Activated CD4-positive, alpha-beta T cell treated with anti-CD3 and anti-CD28 coated beads, Interleukin-2, Interleukin-4, amounts not matched to agents 100 ng/mL and 50 ng/mL, durations not matched to agents 16 hours and 8 hours (primary cell): ENCODE results near the gene HECW1.
A peak's percentile ranks its signal among the peaks of the same experiment; 100 is the strongest.
"Not testable (repeated sequence)": the region's sequence is repeated elsewhere in the genome, so short reads cannot be mapped to it uniquely, and the experiment has no call there.

Source experiments
- DNase-seq: peaks from one replicate; pipeline ENCODE4 v3.0.0-alpha.2; 2020; ENCODE audit warnings: low spot score

HECW1 gene

DNA sequence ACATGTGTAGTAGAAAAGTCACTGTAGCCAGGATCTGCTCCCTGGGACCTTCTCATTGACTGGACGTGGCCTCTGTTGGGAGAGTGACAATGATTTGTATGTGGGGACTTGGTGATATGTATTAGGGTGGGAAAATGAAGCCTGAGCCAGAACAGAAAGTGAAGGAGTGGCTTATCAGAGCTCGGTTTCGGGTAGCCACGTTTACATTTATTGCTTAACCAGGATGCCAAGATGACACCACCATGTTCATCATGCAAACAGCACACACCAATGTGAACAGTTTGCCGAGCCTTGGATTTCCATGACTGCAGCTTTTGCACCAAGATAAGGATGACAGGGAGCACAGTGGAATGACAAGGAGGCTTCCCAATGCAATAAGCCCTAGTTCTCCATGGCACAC, 357.7 kb downstream of the HECW1 start:
- DNase-seq, result no peak

DNA sequence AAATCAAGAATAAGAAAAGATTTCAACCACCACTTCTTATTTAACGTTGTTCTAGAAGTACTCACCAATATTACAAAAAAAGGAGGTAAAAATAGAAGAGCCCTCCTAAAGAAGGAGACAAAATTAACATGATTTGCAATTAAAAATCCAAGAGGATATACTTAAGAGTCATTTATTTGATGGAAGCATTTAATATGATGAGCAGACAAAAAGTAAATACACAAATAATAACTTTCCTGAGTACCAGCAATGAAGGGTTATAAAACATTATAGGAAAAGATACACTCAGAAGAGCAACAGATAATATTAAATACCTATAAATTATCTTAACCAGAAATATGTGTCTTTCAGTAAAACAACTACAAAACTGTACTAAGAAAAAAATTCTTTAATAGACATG, 363.5 kb downstream of the HECW1 start:
- DNase-seq, result no peak

DNA sequence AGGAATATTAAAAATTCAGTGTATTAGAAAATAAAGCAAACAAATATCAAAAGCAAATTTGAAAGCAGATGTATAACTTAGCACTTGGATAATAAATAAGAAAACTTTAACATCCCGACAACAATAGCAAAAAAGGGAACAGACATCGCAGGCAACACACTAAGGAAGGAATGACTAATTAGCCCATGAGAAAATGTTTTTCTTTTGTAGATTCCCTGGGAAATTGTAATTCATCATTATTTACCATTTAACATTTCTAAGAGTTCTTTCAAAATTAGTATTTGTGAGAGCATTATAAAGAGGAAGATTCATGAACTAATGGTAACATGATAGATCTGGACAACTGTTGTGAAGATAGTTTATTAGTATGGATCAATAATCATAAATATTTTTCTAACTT, 364.4 kb downstream of the HECW1 start:
- DNase-seq, result no peak

DNA sequence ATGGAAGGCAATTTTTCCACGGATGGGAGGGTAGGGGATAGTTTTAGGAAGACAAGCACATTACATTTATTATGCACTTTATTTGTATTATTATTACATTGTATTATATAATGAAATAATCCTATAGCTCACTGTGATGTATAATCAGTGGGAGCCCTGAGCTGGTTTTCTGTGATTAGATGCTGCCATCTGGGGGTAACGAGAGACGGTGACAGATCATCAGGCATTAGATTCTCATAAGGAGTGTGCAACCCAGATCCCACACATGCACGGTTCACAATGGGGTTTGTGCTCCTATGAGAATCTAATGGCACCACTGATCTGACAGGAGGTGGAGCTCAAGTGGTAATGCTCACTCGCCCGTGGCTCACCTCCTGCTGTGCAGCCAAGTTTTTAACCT, 366.6 kb downstream of the HECW1 start:
- DNase-seq, result peak; percentile 6

DNA sequence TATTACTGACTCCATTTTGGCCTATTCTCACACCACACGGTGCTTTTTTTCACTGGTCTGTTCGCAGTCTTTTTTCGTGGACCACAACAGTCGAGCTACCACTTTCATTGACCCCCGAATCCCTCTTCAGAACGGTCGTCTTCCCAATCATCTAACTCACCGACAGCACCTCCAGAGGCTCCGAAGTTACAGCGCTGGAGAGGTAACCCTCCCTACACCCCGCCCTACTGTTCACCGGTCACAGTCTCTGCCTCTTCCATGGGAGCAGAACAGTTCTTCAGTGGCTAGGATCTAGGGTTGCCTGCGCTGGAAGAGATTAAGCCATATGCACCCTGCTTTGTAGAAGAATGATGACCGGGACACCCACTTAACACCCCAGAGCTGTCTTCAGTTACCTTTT, 367.1 kb downstream of the HECW1 start:
- no peak for DNase-seq

DNA sequence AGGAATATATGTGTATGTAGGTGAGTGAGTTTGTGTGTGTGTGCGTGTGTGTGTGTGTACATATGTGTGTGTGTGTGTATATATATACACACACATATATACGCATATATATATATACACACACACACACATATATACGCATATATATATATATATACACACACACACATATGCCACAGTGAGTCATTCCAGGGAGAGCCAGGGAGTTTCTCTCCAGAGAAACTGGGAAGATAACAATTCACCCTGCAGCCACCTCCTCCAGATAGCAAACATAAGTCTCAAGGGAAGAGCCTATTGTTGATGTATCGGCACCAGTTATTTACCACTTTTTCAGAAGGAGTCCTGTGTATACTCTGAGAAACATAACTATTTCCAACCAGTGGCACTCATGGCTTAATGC, 368.1 kb downstream of the HECW1 start:
- DNase-seq, result no peak

DNA sequence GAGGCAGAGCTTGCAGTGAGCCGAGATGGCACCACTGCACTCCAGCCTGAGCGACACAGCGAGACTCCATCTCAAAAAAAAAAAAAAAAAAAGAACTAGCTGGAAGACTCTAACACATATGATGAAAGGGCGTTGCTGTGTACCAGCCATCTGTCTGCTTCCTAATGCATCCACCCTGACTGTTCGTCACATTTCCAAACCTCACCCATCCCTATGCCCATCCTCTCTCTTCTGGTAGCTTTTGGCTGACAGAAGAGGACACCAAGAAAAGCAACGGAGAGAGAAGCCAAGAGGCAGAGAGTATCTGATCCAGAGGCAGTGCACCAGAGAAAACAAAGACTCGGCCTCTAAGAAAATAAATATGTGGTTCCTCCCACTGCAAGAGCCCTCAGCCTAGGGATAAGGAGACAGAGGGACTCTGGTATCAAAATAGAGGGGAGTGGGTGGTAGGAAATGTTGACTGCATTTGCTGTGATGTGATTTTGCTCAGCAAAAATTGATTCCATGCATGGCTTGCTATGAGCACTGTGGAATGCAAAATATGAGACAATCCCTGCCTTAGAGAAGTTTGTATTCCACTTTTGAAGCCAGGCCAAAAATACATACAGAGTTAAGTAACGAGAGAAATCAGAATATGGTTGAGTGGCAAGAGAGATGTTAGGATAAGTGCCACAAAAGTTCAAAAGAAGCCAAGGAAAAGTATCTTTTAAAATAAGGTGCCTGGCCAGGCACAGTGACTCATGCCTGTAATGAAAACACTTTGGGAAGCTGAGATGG, 369.6 kb downstream of the HECW1 start:
- DNase-seq, result no peak

DNA sequence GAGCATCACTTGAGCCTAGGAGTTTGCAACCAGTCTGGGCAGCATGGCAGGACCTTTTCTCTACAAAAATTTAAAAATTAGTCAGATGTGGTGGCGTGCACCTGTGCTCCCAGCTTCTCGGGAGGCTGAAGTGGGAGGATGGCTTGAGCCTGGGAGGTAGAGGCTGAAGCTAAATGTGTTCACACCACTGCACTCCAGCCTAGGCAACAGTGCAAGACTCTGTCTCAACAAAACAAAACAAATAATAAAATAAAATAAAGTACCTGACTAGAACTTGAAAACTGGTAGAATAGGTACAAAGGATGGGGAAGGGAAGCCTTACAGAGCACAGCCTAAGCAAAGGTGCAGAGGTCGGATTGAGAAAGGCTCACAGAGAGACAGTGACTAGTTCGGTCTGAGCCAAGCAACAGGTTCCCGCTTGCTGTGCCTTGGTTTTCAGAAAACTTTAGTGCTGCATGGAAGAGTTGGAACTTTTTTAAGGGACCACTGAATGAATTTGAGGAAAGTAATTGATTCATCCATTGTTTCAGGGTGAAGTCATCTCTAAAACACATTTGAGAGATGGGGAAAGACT, 370.3 kb downstream of the HECW1 start:
- DNase-seq, result no peak

DNA sequence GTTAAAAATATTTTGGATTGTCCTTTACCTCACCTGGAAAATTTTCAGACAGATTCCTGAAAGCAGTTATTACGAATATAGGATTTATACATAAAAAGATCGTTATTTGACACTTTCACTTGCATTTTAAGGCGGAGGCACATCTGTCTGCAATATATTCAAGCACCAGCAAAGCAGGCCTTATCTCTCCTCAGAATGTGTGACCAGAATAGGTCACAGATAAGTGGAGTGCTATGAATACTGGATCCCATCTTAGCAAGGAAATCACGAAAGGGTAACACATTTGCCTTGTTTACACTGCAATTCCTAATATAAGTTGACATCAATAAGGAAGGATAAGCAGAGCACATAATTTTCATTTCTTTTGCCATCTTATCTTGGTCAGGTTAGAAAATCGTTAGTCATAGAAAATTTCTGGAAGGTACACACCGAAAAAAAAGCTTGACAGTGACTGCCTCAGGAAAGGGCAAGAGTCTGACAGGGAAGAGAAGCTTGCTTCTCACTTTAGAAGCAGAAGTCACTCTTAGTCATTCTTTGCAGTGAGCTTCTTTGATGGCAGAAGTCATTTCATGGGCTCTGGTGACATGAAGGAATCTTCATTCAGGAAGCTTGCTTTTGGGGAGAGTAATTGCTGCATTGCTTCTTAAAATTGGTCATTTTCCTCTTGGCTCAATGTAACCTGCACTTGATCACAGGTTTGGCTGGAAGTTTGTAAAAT, 372.4 kb downstream of the HECW1 start:
- DNase-seq, result no peak

DNA sequence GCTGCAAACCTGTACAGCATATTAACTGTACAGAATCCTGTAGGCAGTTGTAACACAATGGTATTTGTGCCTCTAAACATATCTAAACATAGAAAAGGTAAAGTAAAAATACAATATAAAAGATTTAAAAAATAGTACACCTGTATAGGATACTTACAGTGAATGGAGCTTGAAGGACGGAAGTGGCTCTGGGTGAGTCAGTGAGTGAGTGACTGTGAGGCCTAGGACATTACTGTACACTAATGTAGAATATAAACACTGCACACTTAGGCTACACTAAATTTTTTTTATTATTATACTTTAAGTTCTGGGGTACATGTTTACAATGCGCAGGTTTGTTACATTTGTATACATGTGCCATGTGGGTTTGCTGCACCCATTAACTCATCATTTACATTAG, 373.1 kb downstream of the HECW1 start:
- DNase-seq, result no peak

DNA sequence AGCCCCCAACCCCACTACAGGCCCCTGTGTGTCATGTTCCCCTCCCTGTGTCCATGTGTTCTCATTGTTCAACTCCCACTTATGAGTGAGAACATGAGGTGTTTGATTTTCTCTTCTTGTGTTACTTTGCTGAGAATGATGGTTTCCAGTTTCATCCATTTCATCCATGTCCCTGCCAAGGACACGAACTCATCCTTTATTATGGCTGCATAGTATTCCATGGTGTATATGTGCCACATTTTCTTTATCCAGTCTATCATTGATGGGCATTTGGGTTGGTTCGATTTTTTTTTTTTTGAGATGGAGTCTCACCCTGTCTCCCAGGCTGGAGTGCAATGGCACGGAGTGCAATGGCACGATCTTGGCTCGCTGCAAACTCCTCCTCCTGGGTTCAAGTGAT, 373.6 kb downstream of the HECW1 start:
- not testable (repeated sequence) for DNase-seq

DNA sequence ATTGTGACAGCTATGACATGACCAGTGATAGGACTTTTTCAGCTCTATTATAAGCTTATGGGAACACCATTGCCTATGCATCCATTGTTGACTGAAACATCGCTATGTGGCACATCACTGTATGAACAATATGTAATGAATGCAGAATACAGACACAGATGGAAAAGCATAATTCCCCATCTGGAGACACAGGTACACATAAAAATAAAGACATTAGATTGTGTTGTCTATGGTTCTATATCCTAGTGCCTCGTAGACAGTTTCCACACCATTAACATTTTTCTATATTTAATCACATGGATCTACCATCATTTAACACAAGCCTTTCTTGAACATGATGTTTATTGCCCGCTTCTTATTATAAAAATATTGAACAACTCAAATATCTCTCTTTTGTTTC, 374.2 kb downstream of the HECW1 start:
- no peak for DNase-seq

DNA sequence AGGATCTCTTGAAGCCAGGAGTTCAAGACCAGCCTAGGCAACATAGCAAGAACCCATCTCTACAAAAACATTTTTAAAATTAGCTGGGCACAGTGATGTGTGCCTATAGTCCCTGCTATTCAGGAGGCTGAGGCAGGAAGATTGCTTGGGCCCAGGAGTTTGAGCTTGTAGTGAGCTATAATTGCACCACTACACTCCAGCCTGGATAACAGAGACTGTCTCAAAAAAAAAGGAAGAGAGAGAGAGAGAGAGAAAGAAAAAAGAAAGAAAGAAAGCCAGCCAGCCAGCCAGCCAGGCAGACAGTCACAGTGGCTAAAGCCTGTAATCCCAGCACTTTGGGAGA, 375.3 kb downstream of the HECW1 start:
- no peak for DNase-seq

DNA sequence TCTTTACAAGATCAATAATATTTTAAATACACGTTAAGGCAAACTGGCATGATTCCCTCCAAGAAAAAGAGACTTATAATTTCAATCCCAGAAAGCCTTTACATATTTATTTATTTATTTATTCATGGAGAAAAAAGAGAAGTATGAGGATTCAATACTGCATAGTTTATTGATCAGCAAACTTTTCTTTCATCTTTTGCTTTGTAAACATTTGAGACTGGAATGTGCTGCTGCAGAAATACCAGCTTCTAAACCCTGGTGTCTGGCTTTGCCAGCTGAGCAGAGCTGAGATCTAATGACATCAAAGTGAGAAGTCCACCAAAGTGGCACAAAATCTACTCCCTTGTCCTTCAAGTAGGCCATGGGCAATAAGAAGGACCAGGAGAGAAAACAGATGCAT, 376.8 kb downstream of the HECW1 start:
- no peak for DNase-seq

DNA sequence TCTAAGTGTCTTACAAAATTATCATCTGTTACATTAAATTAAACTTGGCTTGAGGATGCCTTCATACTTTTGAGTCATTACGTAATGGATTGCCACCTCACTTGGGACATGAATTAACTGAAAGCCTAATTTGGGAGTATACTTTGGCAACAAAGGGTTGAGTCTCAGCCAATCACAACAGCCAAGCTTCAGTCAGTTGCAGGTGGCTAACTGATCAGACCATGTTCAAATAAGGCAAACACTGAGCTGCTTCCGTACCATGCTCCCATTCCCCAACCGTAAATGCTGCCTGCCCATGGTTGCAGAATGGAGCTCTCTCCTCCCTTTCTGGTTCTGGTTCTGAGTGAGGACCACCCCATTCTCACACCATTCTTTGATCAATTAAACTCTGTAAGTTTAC, 377.6 kb downstream of the HECW1 start:
- no peak for DNase-seq

DNA sequence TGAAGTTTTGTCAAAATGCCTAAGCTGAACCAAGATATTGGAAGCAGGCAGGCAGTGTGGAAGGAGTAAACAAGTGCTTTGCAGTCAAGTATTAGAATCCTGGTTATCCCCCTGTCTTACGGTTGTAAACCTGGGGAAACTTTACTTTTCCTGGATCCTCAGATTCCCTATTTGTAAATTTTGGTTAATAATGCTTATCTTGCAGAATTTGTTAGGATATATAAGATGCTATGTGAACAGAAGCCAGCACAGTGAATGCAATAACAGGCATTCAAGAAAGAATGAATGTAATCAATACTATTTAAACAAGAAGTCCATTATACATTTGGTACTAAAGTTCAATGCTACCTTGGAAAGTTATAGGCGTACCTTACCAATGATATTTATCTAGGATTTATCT, 378.7 kb downstream of the HECW1 start:
- DNase-seq, result no peak

DNA sequence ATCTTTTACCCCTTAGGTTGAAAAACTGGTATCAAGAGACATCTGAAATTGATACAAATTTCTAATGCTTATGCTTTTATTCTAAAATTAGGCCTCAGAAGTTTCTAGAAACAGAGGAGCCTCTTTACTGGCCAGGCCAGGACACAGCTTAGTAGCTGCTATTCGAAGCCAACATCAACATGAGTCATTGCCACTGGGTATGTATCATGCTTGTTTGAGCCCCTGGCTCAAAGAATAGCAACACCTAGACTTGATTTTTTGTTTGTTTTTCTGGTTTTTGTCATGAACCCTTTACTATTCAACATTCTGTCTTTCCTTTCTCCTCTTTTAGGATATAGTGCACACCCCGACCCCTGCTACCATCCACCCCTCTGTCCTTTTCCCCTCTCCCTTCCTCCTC, 379.5 kb downstream of the HECW1 start:
- no peak for DNase-seq

DNA sequence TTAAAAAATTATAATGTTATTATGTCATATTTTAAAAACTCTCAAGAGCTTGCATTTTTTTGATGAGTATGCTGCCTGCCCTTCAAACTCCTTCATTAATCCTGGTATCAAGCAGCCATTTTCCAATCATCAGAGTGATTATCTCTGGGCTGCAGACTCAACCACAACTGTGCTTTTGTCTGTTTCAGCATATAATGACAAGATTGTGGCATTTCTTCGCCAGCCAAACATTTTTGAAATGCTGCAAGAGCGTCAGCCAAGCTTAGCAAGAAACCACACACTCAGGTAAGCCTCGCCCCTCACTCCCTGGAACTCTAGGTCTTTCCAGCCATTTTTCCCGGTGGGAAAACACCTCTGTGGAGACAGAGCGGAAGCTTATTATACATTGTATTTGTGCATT, 380.4 kb downstream of the HECW1 start:
- DNase-seq, result no peak

DNA sequence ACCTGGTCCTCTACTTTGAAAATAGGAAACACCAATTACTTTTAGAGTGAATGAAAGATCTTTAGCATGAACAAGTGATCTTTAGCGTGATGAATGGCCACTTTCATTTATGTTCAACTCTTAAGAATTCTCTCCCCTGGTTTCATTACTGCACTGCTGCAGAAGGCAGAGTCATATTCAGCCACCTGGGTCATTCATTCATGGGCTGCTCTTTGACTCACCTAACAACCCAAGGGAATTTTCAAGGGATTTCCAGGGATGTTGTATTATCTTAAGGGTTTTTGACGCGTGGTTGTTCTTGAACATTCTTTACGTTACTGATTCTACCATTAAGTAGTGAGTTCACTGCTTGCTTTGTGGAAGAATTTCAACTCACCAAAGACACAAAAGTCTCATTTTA, 383.1 kb downstream of the HECW1 start:
- DNase-seq, result no peak

DNA sequence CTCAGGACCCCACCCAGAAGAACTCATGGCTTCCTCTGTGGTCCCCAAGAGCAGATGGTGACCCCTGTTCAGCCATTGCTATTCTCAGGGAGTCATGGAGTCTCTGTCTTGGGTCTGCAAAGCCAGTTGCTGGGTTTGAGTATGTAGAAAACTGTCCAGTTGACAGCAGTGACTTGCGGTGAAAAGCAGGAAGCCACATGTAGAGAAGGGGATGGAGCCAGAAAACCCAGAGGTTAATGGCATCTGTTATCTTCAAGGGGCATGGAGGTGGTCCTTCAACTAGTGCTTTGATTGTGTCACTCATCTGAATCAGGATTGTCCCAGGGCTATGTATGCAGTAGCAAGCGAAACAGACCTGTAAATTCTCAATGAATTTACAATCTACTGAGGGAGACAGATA, 384.1 kb downstream of the HECW1 start:
- no peak for DNase-seq

DNA sequence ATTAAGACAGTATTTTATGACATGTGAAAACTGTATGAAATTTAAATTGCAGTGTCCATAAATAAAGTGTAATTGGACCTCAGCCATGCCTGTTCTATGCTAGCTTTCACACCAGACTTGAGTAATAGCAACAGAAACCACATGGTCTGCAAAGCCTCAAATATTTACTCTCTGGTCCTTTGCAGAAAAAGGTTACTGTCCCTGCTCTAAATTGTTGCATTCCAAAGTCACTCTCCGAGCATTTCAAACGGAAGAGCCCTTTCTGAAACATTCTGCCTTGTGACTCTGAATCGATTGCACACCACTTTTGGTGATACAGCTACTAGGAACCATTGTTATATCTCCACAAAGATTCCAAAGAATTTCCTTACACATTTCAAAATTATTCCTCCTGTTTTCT, 389.4 kb downstream of the HECW1 start:
- DNase-seq, result no peak

DNA sequence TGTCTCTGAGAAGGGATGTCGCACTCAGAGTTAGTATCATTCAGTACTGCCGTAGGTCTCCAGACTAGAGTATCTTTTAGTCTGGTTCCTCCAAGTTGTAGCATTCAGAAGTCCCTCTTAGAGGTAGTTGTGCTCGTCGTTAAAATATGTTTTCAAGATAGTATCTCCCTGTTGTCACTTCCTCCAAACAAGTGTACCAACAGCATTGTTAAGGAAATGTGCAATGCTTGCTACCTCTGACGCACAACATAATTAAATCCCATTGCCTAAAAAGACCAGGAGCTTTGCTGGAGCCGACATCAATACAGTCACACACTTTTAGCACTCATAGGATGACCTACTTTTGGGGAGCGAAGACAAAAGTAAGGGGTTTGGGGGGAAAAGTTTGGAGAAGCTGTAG, 390.5 kb downstream of the HECW1 start:
- no peak for DNase-seq

DNA sequence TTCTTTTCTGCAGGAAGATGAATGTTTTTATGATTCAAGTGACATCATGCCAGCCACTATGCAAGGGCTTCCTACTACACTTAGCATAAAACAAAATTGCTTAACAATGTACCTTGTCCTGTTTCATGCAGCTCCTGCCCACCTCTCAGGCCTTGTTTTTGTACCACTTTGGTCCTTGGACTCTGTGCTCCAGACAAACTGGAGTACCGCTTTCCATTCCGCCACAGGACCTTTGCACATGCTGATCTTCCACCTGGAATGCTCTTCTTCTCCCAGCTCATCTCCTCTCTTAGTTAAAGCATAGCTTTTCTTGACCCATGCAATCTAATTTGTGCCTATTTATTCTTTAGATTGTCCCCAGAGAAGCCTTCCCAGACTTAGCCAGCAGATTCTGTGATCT, 393.0 kb downstream of the HECW1 start:
- no peak for DNase-seq

DNA sequence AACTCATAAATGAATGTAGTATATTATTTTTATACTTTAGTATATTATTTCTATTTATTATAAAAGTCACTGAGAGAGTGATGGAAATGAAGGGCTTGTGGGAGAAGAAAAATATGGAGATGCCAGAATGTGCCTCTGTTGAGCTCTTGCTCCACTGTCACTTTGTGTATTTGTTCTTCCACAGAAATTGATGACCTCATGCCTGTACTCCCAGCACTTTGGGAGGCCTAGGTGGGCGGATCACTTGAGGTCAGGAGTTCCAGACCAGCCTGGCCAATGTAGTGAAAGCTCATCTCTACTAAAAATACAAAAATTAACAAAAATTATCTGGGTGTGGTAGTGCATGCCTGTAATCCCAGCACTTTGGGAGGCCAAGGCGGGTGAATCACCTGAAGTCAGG, 394.0 kb downstream of the HECW1 start:
- DNase-seq, result no peak
